ENCODE results near the gene DTX2.
"Not testable (repeated sequence)": the region's sequence is repeated elsewhere in the genome, so short reads cannot be mapped to it uniquely, and the experiment has no call there.

The DTX2 gene

DNA sequence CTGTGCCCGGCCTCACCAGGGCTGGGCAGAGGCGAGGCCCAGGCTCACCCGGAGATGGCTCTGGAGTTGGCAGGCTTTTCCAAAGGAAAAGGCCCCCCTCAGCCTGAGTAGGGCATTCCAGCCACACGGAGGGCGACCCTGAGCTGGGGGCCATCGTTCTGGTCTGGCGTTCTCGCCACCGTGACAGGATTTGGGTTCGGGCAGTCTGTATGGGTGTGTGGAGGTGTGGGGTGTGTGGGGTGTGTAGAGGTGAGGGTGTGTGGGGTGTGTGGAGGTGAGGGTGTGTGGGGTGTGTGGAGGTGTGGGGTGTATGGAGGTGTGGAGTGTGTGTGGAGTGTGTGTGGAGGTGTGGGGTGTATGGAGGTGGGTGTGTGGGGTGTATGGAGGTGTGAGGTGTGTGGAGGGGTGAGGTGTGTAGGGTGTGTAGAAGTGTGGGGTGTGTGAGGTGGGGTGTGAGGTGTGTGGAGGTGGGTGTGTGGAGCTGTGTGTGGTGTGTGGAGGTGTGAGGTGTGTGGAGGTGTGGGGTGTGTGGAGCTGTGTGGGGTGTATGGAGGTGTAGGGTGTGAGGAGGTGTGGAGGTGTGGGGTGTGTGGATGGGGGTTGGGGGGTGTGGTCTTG, 37.2 kb downstream of the DTX2 start:
- H3K4me1 ChIP-seq (ENCODE audit: insufficient read depth, low read length); H3K9me3 ChIP-seq (ENCODE audit: insufficient read depth, low read depth, low read length); H3K27ac ChIP-seq (ENCODE audit: low read depth, low read length); H3K27me3 ChIP-seq (ENCODE audit: insufficient read depth, low read length); H3K4me3 ChIP-seq (ENCODE audit: low read length); H3K9ac ChIP-seq (ENCODE audit: low read depth, low read length); H3K36me3 ChIP-seq (ENCODE audit: insufficient read depth, low read length): not testable (repeated sequence)
- WGBS, result 94% methylated on average over 8 of the region's 10 CpGs

DNA sequence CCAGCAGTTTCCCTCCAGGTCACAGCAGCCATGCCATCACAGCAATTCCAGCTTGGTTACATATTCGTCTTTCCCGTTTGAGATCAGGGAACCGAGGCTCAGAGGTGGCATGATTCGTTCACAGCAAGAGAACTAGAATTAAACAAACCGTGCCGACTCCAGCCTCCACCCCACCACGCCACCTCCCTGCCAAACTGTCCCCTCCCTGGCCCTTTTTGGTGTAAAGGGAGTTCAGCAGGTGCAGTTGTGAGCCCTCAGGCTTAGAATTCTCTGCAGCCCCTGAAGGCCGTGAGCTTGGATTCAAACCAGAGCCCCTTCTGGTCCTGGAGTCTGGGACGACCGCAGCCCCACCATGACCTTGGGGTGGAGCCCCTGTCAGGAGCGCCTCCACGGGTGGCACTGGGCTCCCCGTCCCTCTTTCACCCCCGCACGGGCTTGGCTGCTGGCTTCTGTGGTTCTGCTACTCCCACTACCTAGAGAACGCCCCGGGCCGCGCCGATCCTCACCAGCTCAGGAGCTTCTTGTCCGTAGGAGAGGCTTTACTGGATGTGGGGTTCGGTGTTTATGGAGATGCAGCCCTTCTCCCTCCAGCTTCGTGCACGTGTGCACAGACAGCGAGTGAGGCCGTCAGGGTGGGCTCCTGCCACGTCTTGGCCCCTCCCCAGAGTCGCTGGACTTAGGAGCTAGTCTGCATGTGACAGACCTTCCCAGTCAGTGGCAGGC, 37.9 kb downstream of the DTX2 start:
- WGBS, result 92% methylated on average over 12 of the region's 28 CpGs
- not testable (repeated sequence) for H3K27me3 ChIP-seq (ENCODE audit: insufficient read depth, low read length); H3K36me3 ChIP-seq (ENCODE audit: insufficient read depth, low read length); H3K4me1 ChIP-seq (ENCODE audit: insufficient read depth, low read length); H3K27ac ChIP-seq (ENCODE audit: low read depth, low read length); H3K9me3 ChIP-seq (ENCODE audit: insufficient read depth, low read depth, low read length); H3K9ac ChIP-seq (ENCODE audit: low read depth, low read length); H3K4me3 ChIP-seq (ENCODE audit: low read length)

DNA sequence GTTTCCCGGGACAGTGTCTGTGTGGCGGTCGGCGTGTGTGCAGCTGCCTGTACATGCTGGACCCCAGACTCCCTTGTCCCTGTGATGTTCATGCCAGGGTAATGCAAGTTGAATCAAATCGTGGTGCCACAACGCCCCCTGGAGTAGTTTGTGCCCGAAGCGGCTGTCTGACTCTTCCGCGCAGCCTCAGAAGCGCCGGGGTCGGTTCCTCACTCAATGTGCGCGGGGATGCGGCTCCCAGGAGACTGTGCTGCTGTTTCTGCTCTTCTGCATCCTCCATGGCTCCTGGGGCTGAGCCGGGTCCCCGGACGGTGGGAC, 38.4 kb downstream of the DTX2 start:
- not testable (repeated sequence) for H3K4me1 ChIP-seq (ENCODE audit: insufficient read depth, low read length); H3K4me3 ChIP-seq (ENCODE audit: low read length); H3K9me3 ChIP-seq (ENCODE audit: insufficient read depth, low read depth, low read length); H3K27me3 ChIP-seq (ENCODE audit: insufficient read depth, low read length); H3K9ac ChIP-seq (ENCODE audit: low read depth, low read length); H3K27ac ChIP-seq (ENCODE audit: low read depth, low read length); H3K36me3 ChIP-seq (ENCODE audit: insufficient read depth, low read length)
- WGBS, result 88% methylated on average over 4 of the region's 19 CpGs

DNA sequence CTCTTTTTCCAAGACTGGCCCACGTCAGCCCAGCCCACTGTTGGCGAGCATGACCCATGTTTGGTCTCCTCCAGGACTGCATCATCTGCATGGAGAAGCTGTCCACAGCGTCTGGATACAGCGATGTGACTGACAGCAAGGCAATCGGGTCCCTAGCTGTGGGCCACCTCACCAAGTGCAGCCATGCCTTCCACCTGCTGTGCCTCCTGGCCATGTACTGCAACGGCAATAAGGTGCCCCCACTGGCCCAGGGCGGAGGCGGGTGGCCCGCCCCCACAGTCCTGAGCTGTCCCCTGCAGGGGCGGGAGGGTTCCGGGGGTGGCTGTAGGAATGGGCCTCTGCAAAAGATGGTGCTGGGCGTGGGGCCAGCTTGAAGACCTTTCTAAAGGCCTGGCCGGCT, 40.7 kb downstream of the DTX2 start:
- not testable (repeated sequence) for H3K9me3 ChIP-seq (ENCODE audit: insufficient read depth, low read depth, low read length); H3K27me3 ChIP-seq (ENCODE audit: insufficient read depth, low read length); H3K4me1 ChIP-seq (ENCODE audit: insufficient read depth, low read length); H3K4me3 ChIP-seq (ENCODE audit: low read length); H3K27ac ChIP-seq (ENCODE audit: low read depth, low read length); H3K9ac ChIP-seq (ENCODE audit: low read depth, low read length)
- H3K36me3 ChIP-seq (ENCODE audit: insufficient read depth, low read length), result peaks cover 21% of the 10 kb centered on the region; the same call in 1 of the 2 replicates
- 80% methylated on average over 12 of the region's 13 CpGs for WGBS

DNA sequence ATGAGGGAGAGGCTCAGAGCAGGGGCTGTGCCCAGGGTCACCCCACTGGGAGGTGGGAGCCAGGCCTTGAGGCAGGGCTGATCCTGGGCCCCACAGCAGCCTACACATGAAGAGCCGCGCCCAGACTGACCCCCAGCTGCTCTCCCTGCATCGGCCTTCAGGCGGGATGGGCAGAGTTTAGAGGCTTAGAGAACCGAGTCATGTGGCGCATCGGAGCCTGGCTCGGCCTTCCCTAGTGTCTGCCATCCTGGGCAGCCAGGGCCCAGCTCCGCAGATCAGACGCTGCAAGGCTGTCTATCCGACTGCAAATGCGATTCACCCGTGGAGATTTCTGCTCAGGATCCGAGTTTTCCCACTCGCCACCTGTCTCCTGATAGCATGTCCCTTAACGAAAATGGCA, 41.3 kb downstream of the DTX2 start:
- not testable (repeated sequence) for H3K27ac ChIP-seq (ENCODE audit: low read depth, low read length)
- H3K36me3 ChIP-seq (ENCODE audit: insufficient read depth, low read length), result peaks cover 24% of the 10 kb centered on the region; the same call in 1 of the 2 replicates
- 90% methylated on average over 15 of the region's 16 CpGs for WGBS

DNA sequence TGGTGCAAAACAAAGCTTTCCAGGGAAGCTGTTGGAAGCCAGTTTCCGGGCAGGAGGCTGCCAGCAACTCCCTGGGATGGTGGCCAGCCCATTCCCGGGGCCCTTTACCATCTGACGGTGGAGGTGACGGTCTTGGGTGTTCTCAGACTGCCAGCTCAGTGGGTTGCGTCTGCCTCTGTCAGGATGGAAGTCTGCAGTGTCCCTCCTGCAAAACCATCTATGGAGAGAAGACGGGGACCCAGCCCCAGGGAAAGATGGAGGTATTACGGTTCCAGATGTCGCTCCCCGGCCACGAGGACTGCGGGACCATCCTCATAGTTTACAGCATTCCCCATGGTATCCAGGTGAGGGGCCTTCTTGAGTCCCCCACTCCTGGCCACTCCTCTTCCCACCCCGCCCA, 41.7 kb downstream of the DTX2 start:
- WGBS, result 95% methylated on average over 8 of the region's 12 CpGs
- peaks cover 24% of the 10 kb centered on the region; the same call in 1 of the 2 replicates for H3K36me3 ChIP-seq (ENCODE audit: insufficient read depth, low read length)
- H3K27me3 ChIP-seq (ENCODE audit: insufficient read depth, low read length); H3K4me3 ChIP-seq (ENCODE audit: low read length); H3K4me1 ChIP-seq (ENCODE audit: insufficient read depth, low read length); H3K9ac ChIP-seq (ENCODE audit: low read depth, low read length); H3K9me3 ChIP-seq (ENCODE audit: insufficient read depth, low read depth, low read length); H3K27ac ChIP-seq (ENCODE audit: low read depth, low read length): not testable (repeated sequence)

More for the DNA sequence above, 41.3 kb downstream of the DTX2 start:
- H3K27me3 ChIP-seq (ENCODE audit: insufficient read depth, low read length); H3K4me1 ChIP-seq (ENCODE audit: insufficient read depth, low read length); H3K4me3 ChIP-seq (ENCODE audit: low read length); H3K9me3 ChIP-seq (ENCODE audit: insufficient read depth, low read depth, low read length); H3K9ac ChIP-seq (ENCODE audit: low read depth, low read length): not testable (repeated sequence)

DNA sequence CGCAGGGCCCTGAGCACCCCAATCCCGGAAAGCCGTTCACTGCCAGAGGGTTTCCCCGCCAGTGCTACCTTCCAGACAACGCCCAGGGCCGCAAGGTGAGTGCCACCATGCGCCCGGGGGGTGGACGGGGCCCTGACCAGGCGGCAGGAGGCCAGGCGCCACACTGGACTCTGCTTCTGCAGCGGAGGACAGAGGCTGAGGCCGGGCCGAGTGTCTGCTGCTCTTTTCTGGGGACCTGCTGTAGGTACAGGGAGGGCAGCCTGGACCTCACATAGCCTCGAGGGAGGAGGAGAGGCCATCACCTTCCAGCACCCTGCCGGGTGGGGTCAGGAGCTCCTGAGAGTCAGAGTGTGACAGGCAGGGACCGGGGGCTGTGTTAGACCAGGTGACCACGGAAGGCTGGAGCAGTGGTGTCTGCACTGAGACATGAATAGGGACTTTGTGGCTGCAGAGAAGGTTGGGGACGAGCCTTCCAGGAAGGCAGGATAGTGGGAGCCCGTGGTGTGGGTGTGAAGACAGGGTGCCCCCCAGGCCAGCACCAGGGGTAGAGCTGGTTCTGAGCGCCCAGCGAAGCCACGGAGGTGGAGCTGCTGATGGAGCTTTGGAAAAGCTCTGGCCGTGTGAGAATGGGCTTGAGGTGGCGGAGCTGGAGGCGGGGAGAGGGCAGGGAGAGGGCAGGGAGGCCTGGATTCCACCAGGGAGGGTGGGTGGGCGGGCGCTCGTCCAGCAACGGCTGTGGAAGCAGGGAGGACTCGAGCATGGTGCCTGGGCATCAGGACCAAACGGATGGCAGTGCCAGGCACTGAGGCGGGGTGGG, 43.0 kb downstream of the DTX2 start:
- not testable (repeated sequence) for H3K4me1 ChIP-seq (ENCODE audit: insufficient read depth, low read length); H3K27ac ChIP-seq (ENCODE audit: low read depth, low read length); H3K4me3 ChIP-seq (ENCODE audit: low read length); H3K9me3 ChIP-seq (ENCODE audit: insufficient read depth, low read depth, low read length); H3K27me3 ChIP-seq (ENCODE audit: insufficient read depth, low read length); H3K9ac ChIP-seq (ENCODE audit: low read depth, low read length)
- H3K36me3 ChIP-seq (ENCODE audit: insufficient read depth, low read length), result peaks cover 24% of the 10 kb centered on the region; the same call in 1 of the 2 replicates
- WGBS, result 86% methylated on average over 17 of the region's 33 CpGs

DNA sequence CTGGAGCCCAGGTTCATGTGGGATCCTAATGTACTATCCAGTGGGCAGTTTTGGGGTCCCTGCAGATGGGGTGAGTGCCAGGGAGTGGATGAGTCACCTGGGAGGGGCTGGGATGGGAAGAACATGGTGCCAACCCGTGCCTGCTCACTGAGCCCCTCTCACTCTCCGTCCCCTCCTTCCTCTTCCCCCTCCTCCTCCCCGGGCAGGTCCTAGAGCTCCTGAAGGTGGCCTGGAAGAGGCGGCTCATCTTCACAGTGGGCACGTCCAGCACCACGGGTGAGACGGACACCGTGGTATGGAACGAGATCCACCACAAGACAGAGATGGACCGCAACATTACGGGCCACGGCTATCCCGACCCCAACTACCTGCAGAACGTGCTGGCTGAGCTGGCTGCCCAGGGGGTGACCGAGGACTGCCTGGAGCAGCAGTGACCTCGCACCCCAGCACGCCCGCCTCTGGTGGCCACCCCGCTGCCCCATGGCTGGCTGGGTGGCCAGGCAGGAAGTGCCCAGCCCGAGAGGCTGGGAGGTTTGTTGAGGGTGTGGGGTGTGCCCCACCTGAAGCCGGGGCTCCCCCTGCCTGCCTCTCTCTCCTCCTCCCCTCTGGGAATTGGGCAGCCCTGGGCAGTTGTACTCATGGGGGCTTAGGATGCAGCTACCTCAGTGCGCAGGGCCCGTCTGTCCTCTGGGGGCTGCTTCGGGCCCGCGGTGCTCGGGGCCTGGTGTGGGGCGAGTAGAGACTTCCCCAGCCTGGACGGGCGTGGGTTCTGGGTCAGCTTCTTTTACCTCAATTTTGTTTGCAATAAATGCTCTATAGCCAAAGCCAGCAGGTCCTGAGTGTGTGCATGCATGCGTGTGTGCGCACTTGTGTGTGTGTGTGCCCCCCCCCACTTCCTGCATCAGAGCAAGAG, 43.9 kb downstream of the DTX2 start:
- peaks cover 8% of the 10 kb centered on the region for H3K4me1 ChIP-seq (ENCODE audit: insufficient read depth, low read length)
- H3K36me3 ChIP-seq (ENCODE audit: insufficient read depth, low read length), result peaks cover 24% of the 10 kb centered on the region; the same call in 1 of the 2 replicates
- no peak overlapping the region for H3K27ac ChIP-seq (ENCODE audit: low read depth, low read length)
- no peaks in the 10 kb centered on the region for H3K27me3 ChIP-seq (ENCODE audit: insufficient read depth, low read length)
- 95% methylated on average over 32 of the region's 32 CpGs for WGBS
- no peak overlapping the region for H3K9ac ChIP-seq (ENCODE audit: low read depth, low read length)
- H3K9me3 ChIP-seq (ENCODE audit: insufficient read depth, low read depth, low read length), result no peaks in the 10 kb centered on the region
- no peak overlapping the region for H3K4me3 ChIP-seq (ENCODE audit: low read length)

DNA sequence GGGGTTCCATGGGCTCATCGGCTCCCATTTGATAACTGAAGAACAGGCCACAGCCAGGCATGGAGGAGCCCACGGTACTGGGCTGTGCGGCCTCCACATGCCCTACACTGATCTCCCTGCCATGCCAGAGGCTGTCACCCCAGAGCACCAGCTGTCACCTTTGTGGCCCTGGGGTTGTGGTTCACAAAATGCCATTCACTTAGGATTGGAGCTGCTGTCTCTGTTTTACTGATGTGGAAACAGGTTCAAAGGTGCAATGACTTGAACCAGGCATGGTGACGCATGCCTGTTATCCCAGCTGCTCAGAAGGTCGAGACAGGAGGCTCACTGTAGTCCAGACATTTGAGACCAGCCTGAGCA, 44.6 kb downstream of the DTX2 start:
- no peak overlapping the region for H3K27ac ChIP-seq (ENCODE audit: low read depth, low read length)
- H3K9ac ChIP-seq (ENCODE audit: low read depth, low read length), result no peak overlapping the region
- WGBS, result 71% methylated on average over 5 of the region's 5 CpGs
- H3K4me3 ChIP-seq (ENCODE audit: low read length), result no peak overlapping the region
- H3K36me3 ChIP-seq (ENCODE audit: insufficient read depth, low read length), result peaks cover 22% of the 10 kb centered on the region; the same call in 1 of the 2 replicates
- H3K9me3 ChIP-seq (ENCODE audit: insufficient read depth, low read depth, low read length), result no peaks in the 10 kb centered on the region
- peaks cover 10% of the 10 kb centered on the region for H3K4me1 ChIP-seq (ENCODE audit: insufficient read depth, low read length)
- H3K27me3 ChIP-seq (ENCODE audit: insufficient read depth, low read length), result no peaks in the 10 kb centered on the region

DNA sequence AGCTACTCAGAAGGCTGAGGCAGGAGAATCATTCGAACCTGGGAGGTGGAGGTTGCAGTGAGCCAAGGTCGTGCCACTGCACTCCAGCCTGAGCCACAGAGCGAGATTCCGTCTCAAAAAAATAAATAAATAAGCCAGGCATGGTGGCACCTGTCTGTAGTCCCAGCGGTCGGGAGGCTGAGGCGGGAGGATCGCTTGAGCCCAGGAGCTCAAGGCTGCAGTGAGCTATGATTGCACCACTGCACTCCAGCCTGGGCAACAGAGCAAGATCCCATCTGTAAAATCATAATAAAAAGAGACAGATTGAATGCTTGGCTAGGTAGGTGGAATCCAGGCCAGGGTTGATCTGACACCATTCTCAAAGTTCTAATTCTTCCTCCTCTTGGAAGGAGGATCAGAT, 45.1 kb downstream of the DTX2 start:
- not testable (repeated sequence) for H3K9ac ChIP-seq (ENCODE audit: low read depth, low read length); H3K9me3 ChIP-seq (ENCODE audit: insufficient read depth, low read depth, low read length); H3K27me3 ChIP-seq (ENCODE audit: insufficient read depth, low read length); H3K27ac ChIP-seq (ENCODE audit: low read depth, low read length); H3K4me3 ChIP-seq (ENCODE audit: low read length)
- Histone ChIP-seq H3K36me3 (ENCODE audit: insufficient read depth, low read length) (peaks cover 20% of the 10 kb centered on the region; the same call in 1 of the 2 replicates), H3K4me1 (ENCODE audit: insufficient read depth, low read length) (peaks cover 10% of the 10 kb centered on the region)
- WGBS, result 98% methylated on average over 8 of the region's 8 CpGs
